PFSK-1 (cell line): ENCODE data around the gene NAA11.

Experiments used
- POLR2AphosphoS5 ChIP-seq: IDR thresholded peaks from 2 replicates; pipeline ENCODE4 v1.6.1; 2012; ENCODE audit warnings: low read depth, mild to moderate bottlenecking, control low read depth, low read length, moderate library complexity
- REST ChIP-seq, 2 experiments: IDR thresholded peaks; 2 replicates each; pipeline versions ENCODE4 v1.6.1 to v1.8.0; 2011 to 2012; ENCODE audit warnings: low read depth in 2 of 2, low read length in 2 of 2, control low read depth in 1 of 2, inconsistent platforms in 1 of 2, mild to moderate bottlenecking in 1 of 2, moderate library complexity in 1 of 2; ENCODE audit not compliant: insufficient read depth in 1 of 2
- SIN3A ChIP-seq: IDR thresholded peaks from 2 replicates; pipeline ENCODE4 v1.6.1; 2012; ENCODE audit warnings: mild to moderate bottlenecking, low read length, moderate library complexity, borderline replicate concordance; ENCODE audit not compliant: insufficient read depth
- TAF1 ChIP-seq: IDR thresholded peaks from 2 replicates; pipeline ENCODE4 v1.6.1; 2012; ENCODE audit warnings: low read length, control low read depth, borderline replicate concordance; ENCODE audit not compliant: insufficient read depth

- TF ChIP-seq REST (IDR thresholded peaks at IDR 0.05; ENCODE audit: insufficient read depth in 1 of 2, low read depth in 2 of 2, low read length in 2 of 2) (no peak), POLR2AphosphoS5 (no peak), SIN3A (no peak), TAF1 (no peak)
These were observed 25.6 kb downstream of the NAA11 start for GRCh38 chr4:79300280-79300679.
